Astrocyte (in vitro differentiated cells and primary cell): ENCODE data around the gene NMBR. TPM values are rescaled to one million over a fixed set of nuclear protein-coding genes. Genes with fewer than 3 reads are reported as not detected.

ENCODE experiments used
- DNase-seq: peaks from one replicate; pipeline ENCODE4 v3.0.0-alpha.2; 2010; ENCODE audit warnings: low read depth
- FAIRE-seq: peaks from 2 replicates; lab custom pipeline; 2011; peaks lifted over from hg19 to GRCh38; lab: Jason Lieb, UNC
- H2AFZ ChIP-seq: 2 replicates; pipeline ENCODE4 v1.6.0; 2012; ENCODE audit warnings: low read depth, low read length, inconsistent platforms
- H3K27ac ChIP-seq: 2 replicates; pipeline ENCODE4 v1.5.1; 2011; ENCODE audit warnings: low read depth, low read length, inconsistent platforms
- H3K27me3 ChIP-seq: 2 replicates; pipeline ENCODE4 v1.6.0; 2011; ENCODE audit warnings: low read length, inconsistent platforms; ENCODE audit not compliant: insufficient read depth
- H3K36me3 ChIP-seq: 2 replicates; pipeline ENCODE4 v1.5.1; 2011; ENCODE audit warnings: low read length, inconsistent platforms; ENCODE audit not compliant: insufficient read depth
- H3K4me1 ChIP-seq: 2 replicates; pipeline ENCODE4 v1.5.1; 2011; ENCODE audit warnings: low read length, inconsistent platforms; ENCODE audit not compliant: insufficient read depth
- H3K4me2 ChIP-seq: 2 replicates; pipeline ENCODE4 v1.6.0; 2012; ENCODE audit warnings: low read length, inconsistent platforms
- H3K4me3 ChIP-seq: 2 replicates; pipeline ENCODE4 v1.5.1; 2011; ENCODE audit warnings: low read depth, mild to moderate bottlenecking, low read length, inconsistent platforms; ENCODE audit not compliant: insufficient read depth
- H3K79me2 ChIP-seq: 2 replicates; pipeline ENCODE4 v1.6.0; 2012; ENCODE audit warnings: mild to moderate bottlenecking, low read length, inconsistent platforms; ENCODE audit not compliant: insufficient read depth
- H3K9ac ChIP-seq: 2 replicates; pipeline ENCODE4 v1.6.0; 2012; ENCODE audit warnings: mild to moderate bottlenecking, low read length, inconsistent platforms
- H3K9me3 ChIP-seq: 2 replicates; pipeline ENCODE4 v1.5.1; 2012; ENCODE audit warnings: low read depth, mild to moderate bottlenecking, low read length, inconsistent platforms; ENCODE audit not compliant: insufficient read depth
- H4K20me1 ChIP-seq: 2 replicates; pipeline ENCODE4 v1.6.0; 2012; ENCODE audit warnings: low read length, inconsistent platforms; ENCODE audit not compliant: insufficient read depth
- H3K27ac Mint-ChIP-seq: one replicate; pipeline ENCODE4 v1.8.0; 2021; ENCODE audit warnings: mild to moderate bottlenecking, mixed read lengths; ENCODE audit not compliant: unreplicated experiment
- H3K27me3 Mint-ChIP-seq: one replicate; pipeline ENCODE4 v1.8.0; 2021; ENCODE audit warnings: low read depth, mixed read lengths; ENCODE audit not compliant: unreplicated experiment
- H3K36me3 Mint-ChIP-seq: one replicate; pipeline ENCODE4 v1.8.0; 2021; ENCODE audit warnings: low read depth, mixed read lengths; ENCODE audit not compliant: unreplicated experiment
- H3K4me1 Mint-ChIP-seq: one replicate; pipeline ENCODE4 v1.8.0; 2021; ENCODE audit warnings: low read depth, mixed read lengths; ENCODE audit not compliant: unreplicated experiment
- H3K4me3 Mint-ChIP-seq: one replicate; pipeline ENCODE4 v1.8.0; 2021; ENCODE audit warnings: mild to moderate bottlenecking, moderate library complexity, mixed read lengths; ENCODE audit not compliant: unreplicated experiment
- H3K9me3 Mint-ChIP-seq: one replicate; pipeline ENCODE4 v1.8.0; 2021; ENCODE audit warnings: mild to moderate bottlenecking, mixed read lengths; ENCODE audit not compliant: unreplicated experiment
- EZH2 ChIP-seq: IDR thresholded peaks from 2 replicates; pipeline ENCODE4 v1.6.1; 2012; ENCODE audit warnings: mild to moderate bottlenecking, low read length, inconsistent platforms; ENCODE audit not compliant: insufficient read depth
- total RNA-seq: library from RNA; stranded (reverse); gene quantifications from 2 replicates; pipeline ENCODE4 v1.2.1, GENCODE V29; 2021
- TF ChIP-seq, protein P1 (sequence below): IDR thresholded peaks from 2 replicates; pipeline ENCODE4 v1.5.1; 2011; ENCODE audit warnings: low read depth, mild to moderate bottlenecking, inconsistent platforms, low read length, moderate library complexity; ENCODE audit not compliant: insufficient read depth

NMBR gene
- total RNA-seq, 1 donor from 2014 or later: not detected

DNA sequence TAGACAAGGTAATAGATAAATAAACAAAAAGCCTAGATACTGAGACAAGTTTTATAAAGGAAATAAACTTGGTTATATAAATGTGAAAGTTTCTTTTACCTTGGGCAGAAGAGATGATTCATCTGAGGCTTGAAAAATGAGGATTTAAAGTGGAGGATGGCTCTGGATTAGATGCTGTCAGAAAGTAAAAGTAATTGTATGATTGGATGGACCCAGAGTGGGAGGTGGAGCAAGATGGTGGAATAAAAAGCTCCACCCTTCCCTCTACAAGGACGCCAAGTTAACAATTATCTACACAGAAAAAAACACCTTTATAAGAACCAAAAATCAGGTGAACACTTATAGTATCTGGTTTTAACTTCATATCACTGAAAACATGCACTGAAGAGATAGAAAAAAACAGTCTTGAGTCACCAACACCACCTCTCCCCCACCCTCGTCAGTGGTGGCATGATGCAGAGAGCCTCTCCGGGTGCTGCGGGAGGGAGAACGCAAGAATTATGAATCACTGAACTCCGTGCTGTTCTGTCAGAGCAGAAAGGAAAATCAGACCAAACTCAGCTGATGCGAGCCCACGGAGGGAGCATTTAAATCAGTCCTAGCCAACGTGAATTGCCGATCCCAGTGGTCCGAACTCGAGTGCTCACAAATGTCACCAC, 98.9 kb downstream of the NMBR start:
- H2AFZ ChIP-seq: no peak overlapping the region
- no peak overlapping the region for H3K4me3 ChIP-seq
- FAIRE-seq (no peak), DNase-seq (no peak)
- H4K20me1 ChIP-seq: no peaks in the 10 kb centered on the region
- H3K27me3 Mint-ChIP-seq: no peaks in the 10 kb centered on the region
- H3K9me3 Mint-ChIP-seq: peaks cover 11% of the 10 kb centered on the region
- H3K4me1 ChIP-seq: no peaks in the 10 kb centered on the region
- H3K36me3 ChIP-seq: no peaks in the 10 kb centered on the region
- no peak overlapping the region for H3K27ac Mint-ChIP-seq
- H3K27me3 ChIP-seq: no peaks in the 10 kb centered on the region
- TF ChIP-seq, protein P1, sequence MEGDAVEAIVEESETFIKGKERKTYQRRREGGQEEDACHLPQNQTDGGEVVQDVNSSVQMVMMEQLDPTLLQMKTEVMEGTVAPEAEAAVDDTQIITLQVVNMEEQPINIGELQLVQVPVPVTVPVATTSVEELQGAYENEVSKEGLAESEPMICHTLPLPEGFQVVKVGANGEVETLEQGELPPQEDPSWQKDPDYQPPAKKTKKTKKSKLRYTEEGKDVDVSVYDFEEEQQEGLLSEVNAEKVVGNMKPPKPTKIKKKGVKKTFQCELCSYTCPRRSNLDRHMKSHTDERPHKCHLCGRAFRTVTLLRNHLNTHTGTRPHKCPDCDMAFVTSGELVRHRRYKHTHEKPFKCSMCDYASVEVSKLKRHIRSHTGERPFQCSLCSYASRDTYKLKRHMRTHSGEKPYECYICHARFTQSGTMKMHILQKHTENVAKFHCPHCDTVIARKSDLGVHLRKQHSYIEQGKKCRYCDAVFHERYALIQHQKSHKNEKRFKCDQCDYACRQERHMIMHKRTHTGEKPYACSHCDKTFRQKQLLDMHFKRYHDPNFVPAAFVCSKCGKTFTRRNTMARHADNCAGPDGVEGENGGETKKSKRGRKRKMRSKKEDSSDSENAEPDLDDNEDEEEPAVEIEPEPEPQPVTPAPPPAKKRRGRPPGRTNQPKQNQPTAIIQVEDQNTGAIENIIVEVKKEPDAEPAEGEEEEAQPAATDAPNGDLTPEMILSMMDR: no peak
- TF ChIP-seq EZH2: no peak
- H3K9ac ChIP-seq: no peak overlapping the region
- no peak overlapping the region for H3K4me2 ChIP-seq
- no peaks in the 10 kb centered on the region for H3K4me1 Mint-ChIP-seq
- no peak overlapping the region for H3K27ac ChIP-seq
- H3K36me3 Mint-ChIP-seq: no peaks in the 10 kb centered on the region
- no peaks in the 10 kb centered on the region for H3K9me3 ChIP-seq
- no peak overlapping the region for H3K4me3 Mint-ChIP-seq
- no peaks in the 10 kb centered on the region for H3K79me2 ChIP-seq

DNA sequence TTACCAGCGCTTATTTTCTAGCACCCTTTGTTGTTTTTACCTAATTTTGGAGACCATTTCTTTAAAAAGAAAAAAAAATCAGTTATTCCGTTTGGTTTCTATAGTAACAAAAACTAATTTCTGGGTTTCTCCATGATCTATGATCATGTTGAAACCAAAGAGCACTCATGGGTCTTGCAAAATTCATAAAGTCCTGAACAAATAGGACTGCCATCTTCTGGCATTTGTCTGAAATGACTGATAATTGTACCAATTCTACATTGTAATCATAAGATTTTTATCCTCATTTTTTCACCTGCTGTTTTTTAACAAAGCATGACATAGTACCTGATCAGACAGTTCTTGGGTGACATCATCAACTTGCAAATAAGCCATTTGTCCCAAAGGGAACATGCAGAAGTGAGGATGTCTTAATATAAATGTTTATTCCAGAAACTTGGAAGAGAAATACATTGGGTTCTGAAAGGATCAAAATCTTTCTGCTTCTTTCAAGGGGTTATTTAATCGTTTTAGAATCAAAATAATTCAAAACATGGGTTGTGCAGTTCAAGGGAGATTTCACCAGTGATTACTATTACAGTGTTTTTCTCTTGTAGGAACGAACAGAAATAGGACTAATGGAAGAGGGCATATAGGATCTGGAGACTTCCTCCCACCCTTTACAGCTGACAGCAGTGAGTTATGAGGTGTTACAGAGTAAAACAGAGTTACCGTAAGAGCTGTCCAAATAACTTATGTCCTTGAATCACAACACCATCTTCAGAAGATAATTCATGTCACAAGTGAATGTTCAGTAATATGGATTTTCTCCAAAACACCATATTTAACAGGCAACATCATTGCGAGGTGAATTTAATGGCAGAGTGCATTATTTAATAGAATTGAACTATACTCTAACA, 101.3 kb downstream of the NMBR start:
- no peak overlapping the region for H3K27ac ChIP-seq
- no peak overlapping the region for H3K4me2 ChIP-seq
- no peak overlapping the region for H3K9ac ChIP-seq
- H4K20me1 ChIP-seq: no peaks in the 10 kb centered on the region
- H3K4me1 ChIP-seq: no peaks in the 10 kb centered on the region
- no peak overlapping the region for H3K27ac Mint-ChIP-seq
- H3K9me3 ChIP-seq: no peaks in the 10 kb centered on the region
- peaks cover 6% of the 10 kb centered on the region for H3K9me3 Mint-ChIP-seq
- FAIRE-seq (peak; percentile 17), DNase-seq (no peak)
- H3K27me3 Mint-ChIP-seq: no peaks in the 10 kb centered on the region
- H3K27me3 ChIP-seq: no peaks in the 10 kb centered on the region
- no peaks in the 10 kb centered on the region for H3K4me1 Mint-ChIP-seq
- H2AFZ ChIP-seq: no peak overlapping the region
- no peaks in the 10 kb centered on the region for H3K36me3 Mint-ChIP-seq
- no peak overlapping the region for H3K4me3 ChIP-seq
- no peaks in the 10 kb centered on the region for H3K79me2 ChIP-seq
- no peak for TF ChIP-seq EZH2
- TF ChIP-seq, protein P1: peak; percentile 34
- no peak overlapping the region for H3K4me3 Mint-ChIP-seq
- H3K36me3 ChIP-seq: no peaks in the 10 kb centered on the region
